T-helper 1 cell treated with Interleukin-12 subunit alpha and Interleukin-12 subunit beta and Interleukin-4 antibody, amounts not matched to agents 30 μg/mL and 1 μg/mL, for 36 hours (primary cell): ENCODE results near the gene EXT2.

Source experiments
- H3K27ac Mint-ChIP-seq: one replicate; pipeline ENCODE4 v1.8.0; 2021; ENCODE audit warnings: mild to moderate bottlenecking, mixed read lengths
- H3K27me3 Mint-ChIP-seq: one replicate; pipeline ENCODE4 v1.8.0; 2021; ENCODE audit warnings: low read depth, mixed read lengths
- H3K36me3 Mint-ChIP-seq: one replicate; pipeline ENCODE4 v1.8.0; 2021; ENCODE audit warnings: low read depth, mixed read lengths
- H3K4me1 Mint-ChIP-seq: one replicate; pipeline ENCODE4 v1.8.0; 2021; ENCODE audit warnings: low read depth, mixed read lengths
- H3K4me3 Mint-ChIP-seq: one replicate; pipeline ENCODE4 v1.8.0; 2021; ENCODE audit warnings: mild to moderate bottlenecking, moderate library complexity, mixed read lengths
- H3K9me3 Mint-ChIP-seq: one replicate; pipeline ENCODE4 v1.8.0; 2021; ENCODE audit warnings: mixed read lengths

Gene EXT2

GRCh38 chr11:44149651-44150050 is 54.2 kb downstream of the EXT2 start:
- Mint-ChIP-seq H3K27me3 (no peaks in the 10 kb centered on the region), H3K36me3 (peaks cover 41% of the 10 kb centered on the region), H3K9me3 (peaks cover 9% of the 10 kb centered on the region), H3K4me3 (no peak overlapping the region), H3K27ac (no peak overlapping the region), H3K4me1 (no peaks in the 10 kb centered on the region)

GRCh38 chr11:44150401-44150800 is 54.9 kb downstream of the EXT2 start:
- Mint-ChIP-seq H3K4me1 (no peaks in the 10 kb centered on the region), H3K4me3 (no peak overlapping the region), H3K9me3 (peaks cover 9% of the 10 kb centered on the region), H3K27me3 (no peaks in the 10 kb centered on the region), H3K27ac (no peak overlapping the region), H3K36me3 (peaks cover 37% of the 10 kb centered on the region)

GRCh38 chr11:44157019-44157418 is 61.5 kb downstream of the EXT2 start:
- peaks cover 12% of the 10 kb centered on the region for H3K4me1 Mint-ChIP-seq
- H3K27me3 Mint-ChIP-seq = no peaks in the 10 kb centered on the region
- no peak overlapping the region for H3K4me3 Mint-ChIP-seq
- peaks cover 23% of the 10 kb centered on the region for H3K36me3 Mint-ChIP-seq
- H3K27ac Mint-ChIP-seq = no peak overlapping the region
- peaks cover 9% of the 10 kb centered on the region for H3K9me3 Mint-ChIP-seq

GRCh38 chr11:44158384-44158783 is 62.9 kb downstream of the EXT2 start:
- Mint-ChIP-seq H3K27ac (no peak overlapping the region), H3K27me3 (no peaks in the 10 kb centered on the region), H3K4me3 (no peak overlapping the region), H3K36me3 (peaks cover 18% of the 10 kb centered on the region), H3K4me1 (peaks cover 12% of the 10 kb centered on the region), H3K9me3 (peaks cover 3% of the 10 kb centered on the region)

GRCh38 chr11:44159848-44160721 is 64.6 kb downstream of the EXT2 start:
- Mint-ChIP-seq H3K4me1 (peaks cover 12% of the 10 kb centered on the region), H3K27me3 (no peaks in the 10 kb centered on the region), H3K9me3 (no peaks in the 10 kb centered on the region), H3K4me3 (no peak overlapping the region), H3K27ac (no peak overlapping the region), H3K36me3 (peaks cover 11% of the 10 kb centered on the region)

GRCh38 chr11:44162004-44162403 is 66.5 kb downstream of the EXT2 start:
- peaks cover 6% of the 10 kb centered on the region for H3K36me3 Mint-ChIP-seq
- no peaks in the 10 kb centered on the region for H3K9me3 Mint-ChIP-seq
- peaks cover 12% of the 10 kb centered on the region for H3K4me1 Mint-ChIP-seq
- H3K27me3 Mint-ChIP-seq = no peaks in the 10 kb centered on the region
- H3K27ac Mint-ChIP-seq = no peak overlapping the region
- H3K4me3 Mint-ChIP-seq = no peak overlapping the region

- no peaks in the 10 kb centered on the region for H3K27me3 Mint-ChIP-seq
- no peak overlapping the region for H3K4me3 Mint-ChIP-seq
- H3K4me1 Mint-ChIP-seq = peaks cover 12% of the 10 kb centered on the region
- peaks cover 6% of the 10 kb centered on the region for H3K36me3 Mint-ChIP-seq
- H3K27ac Mint-ChIP-seq = no peak overlapping the region
- no peaks in the 10 kb centered on the region for H3K9me3 Mint-ChIP-seq
Observed at GRCh38 chr11:44162662-44163061, 67.2 kb downstream of the EXT2 start.

GRCh38 chr11:44165432-44165831 is 70.0 kb downstream of the EXT2 start:
- Mint-ChIP-seq H3K9me3 (no peaks in the 10 kb centered on the region), H3K36me3 (no peaks in the 10 kb centered on the region), H3K27me3 (no peaks in the 10 kb centered on the region), H3K4me1 (no peaks in the 10 kb centered on the region), H3K4me3 (no peak overlapping the region), H3K27ac (no peak overlapping the region)

- no peak overlapping the region for H3K27ac Mint-ChIP-seq
- no peaks in the 10 kb centered on the region for H3K9me3 Mint-ChIP-seq
- H3K4me1 Mint-ChIP-seq = no peaks in the 10 kb centered on the region
- H3K27me3 Mint-ChIP-seq = no peaks in the 10 kb centered on the region
- no peaks in the 10 kb centered on the region for H3K36me3 Mint-ChIP-seq
- no peak overlapping the region for H3K4me3 Mint-ChIP-seq
Observed at GRCh38 chr11:44167046-44167445, 71.6 kb downstream of the EXT2 start.

- Mint-ChIP-seq H3K36me3 (peaks cover 5% of the 10 kb centered on the region), H3K27me3 (no peaks in the 10 kb centered on the region), H3K27ac (no peak overlapping the region), H3K9me3 (no peaks in the 10 kb centered on the region), H3K4me1 (no peaks in the 10 kb centered on the region), H3K4me3 (no peak overlapping the region)
Observed at GRCh38 chr11:44171518-44171917, 76.0 kb downstream of the EXT2 start.

GRCh38 chr11:44172966-44173365 is 77.5 kb downstream of the EXT2 start:
- H3K27ac Mint-ChIP-seq = no peak overlapping the region
- no peaks in the 10 kb centered on the region for H3K9me3 Mint-ChIP-seq

GRCh38 chr11:44174842-44175241 is 79.4 kb downstream of the EXT2 start:
- H3K4me1 Mint-ChIP-seq = no peaks in the 10 kb centered on the region
- H3K27me3 Mint-ChIP-seq = no peaks in the 10 kb centered on the region
- no peak overlapping the region for H3K27ac Mint-ChIP-seq
- H3K9me3 Mint-ChIP-seq = no peaks in the 10 kb centered on the region
- H3K4me3 Mint-ChIP-seq = no peak overlapping the region
- H3K36me3 Mint-ChIP-seq = peaks cover 5% of the 10 kb centered on the region

More at GRCh38 chr11:44172966-44173365, 77.5 kb downstream of the EXT2 start:
- Mint-ChIP-seq H3K4me3 (no peak overlapping the region), H3K4me1 (no peaks in the 10 kb centered on the region), H3K27me3 (no peaks in the 10 kb centered on the region), H3K36me3 (peaks cover 5% of the 10 kb centered on the region)

GRCh38 chr11:44176546-44177213 is 81.2 kb downstream of the EXT2 start:
- Mint-ChIP-seq H3K4me3 (no peak overlapping the region), H3K36me3 (peaks cover 5% of the 10 kb centered on the region), H3K4me1 (no peaks in the 10 kb centered on the region), H3K27ac (no peak overlapping the region), H3K9me3 (no peaks in the 10 kb centered on the region), H3K27me3 (no peaks in the 10 kb centered on the region)

- no peaks in the 10 kb centered on the region for H3K4me1 Mint-ChIP-seq
- no peaks in the 10 kb centered on the region for H3K9me3 Mint-ChIP-seq
- no peak overlapping the region for H3K4me3 Mint-ChIP-seq
- H3K36me3 Mint-ChIP-seq = peaks cover 3% of the 10 kb centered on the region
- H3K27ac Mint-ChIP-seq = no peak overlapping the region
- no peaks in the 10 kb centered on the region for H3K27me3 Mint-ChIP-seq
Observed at GRCh38 chr11:44177905-44178304, 82.4 kb downstream of the EXT2 start.

- no peaks in the 10 kb centered on the region for H3K9me3 Mint-ChIP-seq
- no peaks in the 10 kb centered on the region for H3K36me3 Mint-ChIP-seq
- no peaks in the 10 kb centered on the region for H3K4me1 Mint-ChIP-seq
- H3K4me3 Mint-ChIP-seq = no peak overlapping the region
- H3K27me3 Mint-ChIP-seq = no peaks in the 10 kb centered on the region
- no peak overlapping the region for H3K27ac Mint-ChIP-seq
Observed at GRCh38 chr11:44178381-44178780, 82.9 kb downstream of the EXT2 start.
